8988T (cell line): Measurements from ENCODE around the gene SUGT1.

Experiments
- DNase-seq: peaks from one replicate; pipeline ENCODE4 v3.0.0; 2011

Gene SUGT1

DNA sequence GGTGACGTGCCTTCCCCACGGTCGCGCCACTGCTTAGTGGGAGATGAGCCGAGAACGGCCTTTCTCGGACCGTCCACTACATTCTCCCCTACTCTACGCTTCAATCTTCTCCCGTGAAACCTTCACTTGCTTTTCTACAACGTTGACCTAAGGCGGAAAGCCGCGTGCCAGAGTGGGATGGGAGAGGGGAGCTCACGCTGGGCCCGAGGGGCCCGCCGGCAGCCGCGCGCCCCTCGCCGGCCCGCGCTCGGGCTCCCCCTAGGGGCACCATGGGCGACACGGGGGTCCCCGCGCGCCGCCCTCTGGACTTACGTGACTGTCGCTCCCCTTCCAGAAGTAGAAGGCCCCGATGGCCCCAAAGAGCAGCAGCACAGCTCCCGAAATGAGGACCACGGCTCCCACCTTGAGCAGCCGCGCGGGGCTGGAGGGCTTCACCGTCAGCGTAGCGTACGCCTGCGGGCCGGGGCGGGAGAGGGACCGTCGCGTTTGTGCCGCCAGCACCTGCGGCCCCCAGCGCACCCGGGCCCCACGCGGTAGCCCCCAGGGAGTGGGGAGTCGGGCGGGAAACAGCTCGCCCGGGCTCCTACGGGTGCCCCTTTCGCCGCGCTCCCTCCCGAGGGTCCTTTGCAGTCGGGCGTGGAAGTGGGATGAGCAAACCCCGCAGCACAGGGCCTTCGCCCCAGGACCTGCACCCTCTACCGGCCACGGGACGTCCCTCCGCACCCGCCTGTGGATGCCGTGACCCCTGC lies 86.3 kb downstream of the SUGT1 start:
- no peak for DNase-seq

DNA sequence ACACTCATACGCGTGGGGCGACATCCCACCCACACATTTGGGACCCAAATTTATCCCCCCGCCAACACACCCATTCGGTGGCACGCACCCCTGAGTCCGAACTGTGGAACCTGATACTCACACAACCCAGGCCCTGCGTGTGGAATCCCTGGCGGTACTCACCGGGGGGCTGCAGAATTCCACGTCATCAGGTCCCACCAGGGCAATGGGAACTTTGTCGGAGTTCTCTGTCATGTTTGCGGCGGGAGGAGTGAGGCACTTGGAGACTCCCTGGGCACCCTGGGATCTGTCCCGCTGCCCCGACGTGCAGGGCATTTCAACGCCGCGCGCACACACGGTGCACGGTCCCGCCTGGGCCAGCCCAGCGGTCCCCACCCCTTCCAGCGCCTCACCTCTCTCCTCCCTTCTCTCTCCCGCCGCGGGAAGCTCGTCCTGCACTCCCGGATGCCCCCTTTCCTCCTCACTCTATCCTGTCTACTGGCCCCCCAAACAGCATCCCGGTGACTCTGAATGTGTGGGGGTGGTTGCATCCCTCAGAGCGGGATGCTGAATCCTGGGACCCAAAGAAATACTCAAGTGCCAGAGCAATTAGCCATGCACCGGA lies 86.9 kb downstream of the SUGT1 start, which contains the start of gene CNMD:
TSS of gene CNMD (minus strand) at position 353 of the 604 bp plus-strand sequence. CDS start at position 234, 119 bp downstream.
- no peak for DNase-seq

DNA sequence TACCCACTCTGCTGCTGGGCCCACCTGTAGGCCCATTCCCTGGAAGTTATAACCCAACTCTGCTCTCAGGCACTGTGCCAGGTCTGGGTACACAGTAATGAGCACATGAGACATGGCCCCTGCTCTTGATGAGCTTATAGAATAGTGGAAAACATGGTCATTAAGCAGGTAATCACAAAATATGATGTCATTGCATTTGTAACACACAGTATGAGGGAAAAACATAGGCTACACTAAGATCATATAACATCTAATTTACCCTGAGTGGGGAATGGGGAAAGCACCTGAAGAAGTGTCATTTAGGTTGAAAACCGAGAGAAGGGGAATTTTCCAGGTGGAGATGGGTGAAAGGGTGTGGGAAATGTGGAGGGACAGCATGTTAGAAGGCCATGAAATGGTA lies 90.9 kb downstream of the SUGT1 start:
- DNase-seq, result no peak

DNA sequence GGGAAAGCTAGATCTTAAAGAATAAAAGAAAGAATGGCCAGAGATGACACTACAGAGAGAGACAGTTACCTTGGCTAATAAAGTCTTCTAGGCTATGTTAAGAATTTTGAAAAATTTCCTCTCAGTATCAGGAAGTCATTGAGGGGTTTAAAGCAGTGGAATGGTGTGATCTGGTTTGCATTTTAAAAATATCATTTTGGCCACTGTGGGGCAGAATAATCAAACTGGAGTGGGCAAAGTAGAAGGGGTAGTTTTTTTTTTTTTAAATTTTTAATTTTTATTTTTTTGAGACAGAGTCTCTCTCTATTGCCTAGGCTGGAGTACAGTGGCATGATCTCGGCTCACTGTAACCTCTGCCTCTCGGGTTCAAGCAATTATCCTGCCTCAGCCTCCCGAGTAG lies 91.4 kb downstream of the SUGT1 start:
- DNase-seq, result no peak

DNA sequence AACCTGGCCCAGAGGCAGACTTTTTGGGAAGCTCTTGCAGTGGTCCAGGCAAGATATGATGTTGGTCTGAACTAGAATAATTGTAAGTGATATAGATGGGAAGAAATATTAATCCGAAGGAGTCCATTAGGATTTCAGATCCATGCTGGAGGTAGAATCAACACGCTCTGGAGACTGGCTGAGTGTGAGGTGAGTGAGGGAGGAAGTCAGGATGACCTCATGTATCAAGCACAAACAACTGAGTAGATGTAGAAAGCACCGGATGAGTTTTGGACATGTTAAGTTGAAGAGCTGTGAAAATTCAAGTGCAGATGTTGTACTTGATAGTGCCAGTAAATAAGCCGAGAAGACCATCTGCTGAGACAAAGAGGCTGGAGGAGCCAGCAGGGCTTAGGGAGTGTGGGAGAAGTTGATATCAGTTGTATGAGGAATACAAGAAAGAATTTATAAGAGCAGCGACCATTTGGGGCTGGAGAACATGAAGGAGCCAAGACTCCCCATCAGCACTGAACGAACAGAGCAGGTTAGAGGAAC lies 92.3 kb downstream of the SUGT1 start:
- no peak for DNase-seq

DNA sequence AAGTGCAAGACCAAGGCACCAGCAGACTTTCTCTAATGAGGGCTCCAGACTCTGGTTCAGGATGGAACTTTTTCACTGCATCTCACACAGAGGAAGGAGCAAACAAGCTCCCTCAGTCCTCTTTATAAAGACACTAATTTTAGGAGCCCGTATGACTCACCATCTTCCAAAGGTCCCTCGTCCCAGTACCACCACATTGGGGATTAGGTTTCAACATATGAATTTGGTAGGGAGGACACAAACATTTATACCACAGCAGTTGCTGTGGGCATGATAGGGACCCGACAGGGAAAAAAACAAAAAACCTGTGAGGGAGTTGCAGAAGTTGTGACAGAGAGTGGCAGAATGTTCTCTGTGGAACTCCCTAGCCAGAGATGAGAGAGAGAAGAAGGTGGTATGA lies 93.5 kb downstream of the SUGT1 start:
- DNase-seq, result no peak

DNA sequence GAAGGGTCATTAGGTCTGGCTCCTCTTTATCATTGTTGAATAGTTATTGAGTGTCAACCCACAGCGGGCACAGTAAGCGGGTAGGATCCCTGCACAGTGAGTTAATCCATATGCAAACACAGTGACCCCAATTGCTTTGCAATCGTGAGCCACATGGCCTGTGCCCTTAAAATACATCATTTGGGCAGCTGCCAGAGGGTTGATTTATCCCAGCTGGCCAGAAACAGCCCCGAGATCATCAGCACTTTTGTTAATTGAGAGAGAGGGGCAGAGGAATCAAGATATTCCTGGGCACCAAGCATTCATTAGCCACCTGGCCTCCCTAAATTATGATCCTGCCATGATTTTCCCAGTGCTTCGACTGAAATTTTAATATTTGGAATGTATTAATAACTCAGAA lies 96.8 kb downstream of the SUGT1 start:
- no peak for DNase-seq
